GM19452 (cell line): ENCODE measurements around the gene ASAP2.
A peak's percentile ranks its signal among the peaks of the same experiment; 100 is the strongest.

ENCODE experiments used
- ATAC-seq: cut with Tn5 transposase; IDR thresholded peaks from one replicate; pipeline ENCODE4 v1.9.1; 2021; ENCODE audit not compliant: unreplicated experiment

Gene ASAP2

DNA sequence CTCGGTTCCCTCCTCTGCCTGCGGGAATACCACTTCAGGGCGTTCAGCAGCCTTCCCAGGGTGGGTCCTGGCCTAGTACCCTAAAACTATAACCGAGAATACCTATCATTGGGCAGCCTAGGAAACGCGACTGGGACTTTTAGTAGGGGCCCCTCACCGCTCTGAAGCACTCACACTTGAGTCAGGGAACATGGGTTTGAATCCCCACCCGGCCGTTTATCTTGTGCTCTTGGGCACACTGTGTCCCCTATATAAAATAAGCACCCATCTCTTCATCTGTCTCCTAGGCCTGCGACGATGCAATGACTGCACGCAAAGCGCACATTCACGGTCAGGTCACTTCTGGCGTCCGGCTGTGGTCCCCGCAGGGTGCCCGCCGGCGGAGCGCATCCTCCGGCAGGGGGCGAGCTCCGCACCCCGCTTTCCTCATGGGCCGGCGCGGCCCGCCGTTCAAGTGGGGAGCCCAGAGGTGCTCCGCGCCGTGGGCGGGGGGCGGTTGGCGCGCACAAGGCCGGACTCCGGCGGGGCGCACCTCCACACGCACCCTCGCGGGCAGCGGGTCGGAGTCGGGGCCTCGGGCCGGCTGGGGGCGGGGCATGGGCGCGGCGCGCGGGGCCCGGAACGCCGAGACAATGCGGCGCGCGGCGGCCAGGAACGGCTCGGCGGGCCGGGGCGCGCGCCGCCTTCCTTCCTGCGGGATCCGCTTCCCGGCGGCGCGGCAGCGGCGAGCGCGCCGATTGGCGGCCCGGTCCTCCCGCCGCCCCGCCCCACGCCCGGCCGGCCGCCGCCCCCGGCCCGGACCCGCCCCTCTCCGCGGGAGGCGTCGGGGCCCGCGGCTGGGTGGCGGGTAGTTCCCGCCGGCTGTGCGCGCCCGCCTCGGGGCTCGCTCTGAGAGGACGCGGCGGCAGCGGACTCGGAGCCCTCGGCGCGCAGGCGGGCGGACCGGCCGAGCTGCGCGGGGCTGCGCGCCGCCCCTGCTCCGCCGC lies at the start of gene ASAP2:
Gene ASAP2, plus strand, starts transcription at position 850 of the 986 bp plus-strand sequence. CDS start 293 bp downstream, outside the sequence.
- peak; percentile 54 for ATAC-seq

DNA sequence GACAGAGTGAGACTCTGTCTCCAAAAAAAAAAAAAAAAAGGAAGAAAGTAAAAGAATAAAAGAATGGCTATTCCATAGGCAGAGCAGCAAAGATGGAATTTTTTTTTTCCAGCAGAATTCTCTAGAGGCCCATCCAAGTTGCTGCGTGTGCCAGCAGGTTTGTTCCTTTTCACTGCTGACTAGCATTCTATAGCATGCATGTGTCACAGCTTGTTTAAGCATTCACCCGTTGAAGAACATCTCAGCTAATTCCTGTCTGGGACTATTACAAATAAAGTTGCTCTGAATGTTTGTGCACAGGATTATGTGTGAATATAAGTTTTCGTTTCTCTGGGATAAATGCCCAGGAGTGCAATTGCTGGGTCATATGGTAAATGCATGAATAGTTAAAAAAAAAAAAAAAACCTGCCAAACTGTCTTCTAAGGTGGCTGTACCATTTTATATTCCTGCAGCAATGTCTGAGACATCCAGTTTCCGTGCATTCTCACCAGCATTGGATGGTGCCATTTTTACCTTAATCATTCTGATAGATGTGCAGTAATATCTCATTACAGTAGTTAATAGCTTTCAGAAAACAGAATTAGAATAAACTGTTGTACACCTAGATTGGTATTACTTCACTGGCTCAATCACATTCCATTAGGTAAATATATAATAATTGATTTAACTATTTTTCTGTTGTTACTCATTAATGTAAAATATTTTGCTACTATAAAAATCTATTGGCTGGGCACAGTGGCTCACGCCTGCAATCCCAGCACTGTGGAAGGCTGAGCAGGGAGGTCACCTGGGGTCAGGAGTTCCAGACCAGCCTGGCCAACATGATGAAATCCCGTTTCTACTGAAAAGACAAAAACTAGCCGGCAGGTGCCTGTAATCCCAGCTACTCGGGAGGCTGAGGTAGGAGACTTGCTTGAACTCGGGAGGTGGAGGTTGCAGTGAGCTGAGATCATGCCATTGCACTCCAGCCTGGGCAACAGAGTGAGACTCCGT lies 47.5 kb upstream of the ASAP2 start:
- no peak for ATAC-seq

DNA sequence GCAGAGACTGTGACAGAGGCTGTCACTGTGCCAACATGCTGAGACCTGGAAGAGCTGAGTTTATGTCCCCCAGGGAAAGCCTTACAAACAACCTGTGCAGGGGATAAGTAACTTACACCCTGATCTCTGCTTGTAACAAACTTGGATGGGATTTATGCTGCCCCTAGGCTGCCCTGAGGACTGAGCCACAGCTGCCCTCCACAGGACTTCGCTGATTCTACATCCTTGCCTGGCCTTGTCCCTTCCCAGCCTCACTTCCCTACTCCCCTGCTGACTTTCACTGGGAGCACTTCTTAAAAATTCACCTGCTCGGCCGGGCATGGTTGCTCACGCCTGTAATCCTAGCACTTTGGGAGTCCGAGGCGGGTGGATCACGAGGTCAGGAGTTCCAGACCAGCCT lies 45.9 kb upstream of the ASAP2 start:
- no peak for ATAC-seq

DNA sequence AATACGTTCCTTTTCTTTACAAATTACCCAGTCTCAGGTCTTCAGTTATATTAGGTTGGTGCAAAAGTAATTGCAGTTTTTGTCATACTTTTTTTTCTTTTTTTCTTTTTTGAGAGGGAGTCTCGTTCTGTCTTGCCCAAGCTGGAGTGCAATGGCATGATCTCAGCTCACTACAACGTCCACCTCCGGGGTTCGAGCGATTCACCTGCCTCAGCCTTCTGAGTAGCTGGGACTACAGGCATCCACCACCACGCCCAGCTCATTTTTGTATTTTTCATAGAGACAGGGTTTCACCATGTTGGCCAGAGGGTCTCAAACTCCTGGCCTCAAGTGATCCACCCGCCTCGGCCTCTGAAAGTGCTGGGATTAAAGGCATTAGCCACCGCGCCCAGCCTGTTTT lies 43.8 kb upstream of the ASAP2 start:
- ATAC-seq = no peak

DNA sequence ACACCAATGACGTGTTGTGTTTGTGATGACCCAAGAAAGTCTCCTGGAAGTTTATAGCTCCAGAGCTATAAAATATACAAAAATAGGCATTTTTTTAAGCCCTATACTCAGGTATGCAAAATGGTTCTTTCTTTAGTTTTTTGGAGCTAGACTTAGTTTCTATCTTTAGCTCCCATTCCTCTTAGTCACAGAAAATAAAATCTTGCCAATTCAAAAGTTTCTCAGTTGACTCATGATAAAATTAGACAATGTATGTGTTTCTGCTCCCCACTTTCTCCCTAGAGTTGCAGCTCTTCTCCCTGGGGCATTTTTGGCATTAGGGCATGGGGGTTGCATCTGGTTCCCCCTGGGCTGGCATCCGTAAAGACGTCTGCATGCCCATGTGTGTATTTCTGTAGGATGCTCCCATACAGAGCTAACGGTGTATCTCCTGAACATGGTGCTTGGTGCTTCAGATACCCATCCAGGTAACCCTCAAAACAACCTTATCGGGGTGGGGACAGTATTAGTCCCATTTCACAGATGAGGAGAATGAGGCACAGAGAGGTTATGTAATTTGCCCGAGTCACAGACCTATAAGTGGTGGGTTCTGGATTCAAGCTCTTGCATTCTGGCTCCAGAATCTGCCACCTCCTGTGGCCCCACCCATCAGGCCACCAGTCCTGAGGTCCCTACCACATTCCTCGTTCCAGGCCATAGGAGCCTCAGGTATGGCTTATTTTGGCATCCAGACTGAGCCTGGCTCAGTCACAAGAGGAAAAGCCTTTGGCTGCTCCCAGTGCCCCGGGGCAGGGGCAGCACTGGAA lies 43.1 kb upstream of the ASAP2 start:
- ATAC-seq = no peak

DNA sequence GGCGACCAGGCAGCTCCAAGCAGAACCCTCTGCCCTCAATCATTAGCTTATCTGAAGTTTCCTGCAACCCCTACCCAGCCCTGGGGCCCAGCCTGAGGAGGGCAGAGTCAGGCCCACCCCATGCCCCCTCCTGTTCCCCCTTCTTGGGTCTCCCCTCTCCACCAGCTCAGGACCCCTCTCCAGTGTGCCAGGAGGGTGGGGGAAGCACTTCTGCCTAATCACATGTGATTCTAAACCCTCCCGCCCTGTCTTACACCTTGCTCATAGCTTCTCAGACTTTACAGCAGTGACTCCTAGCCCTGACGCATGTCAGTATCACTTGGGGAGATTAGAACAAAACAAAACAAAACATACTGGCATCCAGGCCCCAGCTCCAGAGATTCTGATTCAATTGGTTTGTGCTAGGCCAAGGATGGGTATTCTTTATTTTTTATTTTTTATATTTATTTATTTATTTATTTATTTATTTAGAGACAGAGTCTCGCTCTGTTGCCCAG lies 42.5 kb upstream of the ASAP2 start:
- no peak for ATAC-seq

DNA sequence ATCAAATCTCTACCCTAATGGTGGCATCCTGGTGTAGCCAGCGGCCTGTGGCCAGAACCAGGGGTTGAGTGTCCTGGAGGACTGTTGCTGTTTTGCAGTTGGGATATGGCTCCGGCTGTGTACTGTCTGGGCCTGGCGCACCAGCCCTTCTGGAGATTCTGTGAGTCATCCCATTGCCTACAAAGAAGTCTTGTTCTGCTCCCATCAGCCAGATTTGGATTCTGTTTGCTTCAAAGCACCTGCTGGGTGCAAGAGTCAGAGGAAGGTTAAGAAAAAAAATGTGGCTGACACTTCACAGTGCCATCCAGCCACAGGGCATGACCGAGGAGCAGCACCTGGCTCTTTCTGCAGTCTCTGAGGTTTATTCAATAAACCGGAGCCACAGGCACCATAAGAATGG lies 41.0 kb upstream of the ASAP2 start:
- no peak for ATAC-seq

DNA sequence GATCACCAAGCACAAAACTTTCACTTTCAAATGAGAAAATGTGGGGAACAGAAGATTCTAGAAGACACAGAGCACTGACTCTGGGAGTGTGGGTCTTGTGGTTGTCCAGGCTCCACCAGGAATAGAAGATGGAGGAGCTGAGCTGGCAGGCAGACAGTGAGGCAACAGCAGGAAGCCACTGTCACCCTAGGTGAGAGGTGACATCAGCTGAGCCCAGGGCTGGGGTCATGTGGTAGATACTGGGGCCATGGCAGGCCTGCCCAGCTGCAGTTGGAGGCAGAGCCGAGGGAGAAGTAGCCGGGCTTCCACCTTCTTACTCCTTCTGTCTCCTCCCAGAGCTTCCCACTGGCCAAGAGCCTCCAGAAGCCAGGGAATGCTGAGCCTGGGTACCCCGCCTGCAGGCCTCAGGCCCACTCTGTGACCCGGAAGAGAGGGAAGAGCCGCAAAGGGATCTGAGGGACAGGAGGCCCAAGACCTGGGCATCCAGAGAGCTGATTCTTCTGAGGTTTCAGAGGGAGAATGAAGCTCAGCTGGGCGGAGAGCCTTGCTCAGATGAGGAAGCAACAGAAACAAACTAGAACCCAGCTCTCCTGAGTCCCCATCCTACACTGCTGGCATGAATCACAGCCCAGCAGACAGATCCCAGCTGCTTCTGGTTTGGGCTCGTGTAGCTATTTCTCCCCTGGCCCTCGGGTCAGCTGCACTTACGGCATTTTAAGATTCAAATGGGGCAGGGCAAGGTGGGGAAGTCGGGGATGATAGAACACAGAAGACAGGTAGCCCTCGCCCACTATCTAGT lies 39.8 kb upstream of the ASAP2 start:
- no peak for ATAC-seq

DNA sequence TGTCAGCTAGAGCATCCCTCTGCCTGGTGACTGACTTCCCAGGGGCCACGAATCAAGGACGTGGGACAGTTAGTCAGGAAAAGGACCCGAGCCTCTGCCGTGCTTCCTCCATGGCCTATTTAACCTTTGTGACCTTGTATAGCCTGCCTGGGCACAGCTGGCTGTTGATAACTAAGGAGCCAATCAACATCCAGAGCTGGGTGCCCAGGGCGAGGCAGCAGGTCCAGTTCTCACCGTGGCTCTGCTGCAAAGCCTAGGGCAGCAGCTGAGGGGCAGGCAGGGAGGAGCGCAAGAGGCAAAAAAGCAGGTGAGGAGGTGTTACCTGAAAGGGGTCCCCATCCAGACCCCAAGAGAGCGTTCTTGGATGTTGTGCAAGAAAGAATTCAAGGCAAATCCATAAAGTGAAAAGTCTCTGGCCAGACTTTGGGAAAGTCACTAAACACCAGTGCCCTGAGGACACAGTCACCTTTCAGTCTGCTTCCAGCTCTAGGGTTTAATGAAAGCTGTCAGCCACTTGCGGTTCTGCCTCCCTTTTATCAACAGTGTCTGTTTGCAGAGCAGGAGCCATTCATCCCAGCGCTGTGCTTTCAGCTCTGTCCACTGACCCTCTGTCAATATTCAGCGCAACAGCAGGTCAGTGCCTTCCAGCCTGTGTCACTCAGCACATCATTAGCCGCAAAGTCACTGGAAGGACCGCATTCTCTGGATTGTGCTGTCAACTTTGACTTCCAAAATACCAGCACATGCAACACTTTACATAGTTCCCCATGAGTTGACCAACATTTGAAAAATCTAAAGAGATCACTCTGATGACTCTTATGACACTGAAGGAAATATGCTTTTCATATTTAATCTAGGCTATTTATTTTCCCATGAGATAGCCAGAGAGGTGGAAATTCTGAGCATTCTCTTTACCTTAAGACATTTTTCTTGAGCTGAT lies 38.6 kb upstream of the ASAP2 start:
- no peak for ATAC-seq

DNA sequence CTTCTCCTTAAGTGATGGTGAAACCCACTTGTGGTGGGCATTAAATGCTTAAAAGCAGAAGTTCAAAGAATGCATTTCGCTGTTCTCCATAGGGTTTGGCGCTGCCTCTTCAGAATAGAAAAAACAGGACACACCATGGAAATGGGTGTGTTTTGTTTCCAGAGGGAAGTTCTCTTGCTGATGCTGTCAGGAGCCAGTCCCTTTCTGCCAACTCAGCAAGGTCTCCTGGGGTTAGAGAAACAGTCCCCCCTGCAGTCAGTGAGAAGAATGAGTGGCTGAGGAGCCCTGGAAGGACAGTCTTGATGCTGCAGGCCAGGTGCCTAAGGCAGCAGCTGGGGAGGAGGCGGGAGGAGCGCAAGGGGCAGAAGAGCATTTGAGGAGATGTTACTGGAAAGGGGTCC lies 37.8 kb upstream of the ASAP2 start:
- ATAC-seq = no peak

DNA sequence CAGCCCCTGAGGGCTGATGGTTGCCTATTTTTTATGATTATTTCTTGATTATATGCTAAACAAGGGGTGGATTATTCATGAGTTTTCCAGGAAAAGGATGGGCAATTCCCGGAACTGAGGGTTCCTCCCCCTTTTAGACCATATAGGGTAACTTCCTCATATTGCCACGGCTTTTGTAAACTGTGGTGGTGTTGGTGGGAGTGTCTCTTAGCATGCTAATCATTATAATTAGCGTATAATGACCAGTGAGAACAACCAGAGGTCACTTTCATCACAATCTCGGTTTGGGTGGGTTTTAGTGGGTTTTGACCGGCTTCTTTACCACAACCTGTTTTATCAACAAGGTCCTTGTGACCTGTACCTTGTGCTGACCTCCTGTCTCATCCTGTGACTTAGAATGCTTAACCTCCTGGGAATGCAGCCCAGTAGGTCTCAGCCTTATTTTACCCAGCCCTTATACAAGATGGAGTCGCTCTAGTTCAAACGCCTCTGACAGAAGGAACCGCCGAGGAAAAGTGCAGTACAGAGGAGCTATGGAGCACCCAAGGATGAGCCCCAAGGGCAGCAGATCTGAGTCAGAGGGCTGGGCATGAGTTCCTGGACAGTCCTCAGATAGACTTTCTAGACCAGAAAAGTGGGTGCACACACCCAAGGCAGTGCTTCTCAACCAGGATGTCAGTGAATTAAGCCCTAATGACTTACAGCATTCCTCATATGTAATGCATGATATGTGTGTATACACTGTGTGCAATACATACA lies 37.1 kb upstream of the ASAP2 start:
- ATAC-seq = no peak

DNA sequence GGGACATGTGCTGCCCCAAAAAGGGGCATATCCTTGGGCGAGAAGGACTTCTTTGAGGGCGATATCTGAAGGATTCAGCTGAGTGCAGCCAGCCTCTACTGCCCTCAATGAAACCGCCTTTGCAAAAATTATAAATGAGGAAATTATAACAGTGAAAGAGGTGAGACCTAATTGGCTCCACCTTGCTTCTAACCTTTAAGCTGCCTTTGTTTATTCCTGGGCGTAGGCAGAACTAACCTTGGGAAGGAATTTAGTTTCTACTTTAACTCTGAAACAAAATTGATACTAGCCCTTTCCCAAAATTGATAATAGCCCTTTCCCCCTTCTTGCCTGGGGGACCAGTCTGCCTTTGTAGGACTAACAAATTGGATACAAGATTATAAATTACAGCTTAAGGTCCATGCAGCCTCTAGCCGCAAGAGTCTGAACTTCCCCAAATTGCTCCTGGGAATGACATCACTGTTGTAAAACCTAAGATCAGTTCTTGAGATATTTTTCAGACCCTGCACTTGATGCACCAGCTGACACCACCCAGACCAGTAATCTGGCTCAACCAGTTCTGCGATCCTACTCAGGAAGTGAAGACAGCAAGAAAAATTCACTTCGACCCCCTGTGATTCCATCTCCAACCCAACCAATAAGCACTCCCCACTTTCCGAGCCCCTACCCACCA lies 36.0 kb upstream of the ASAP2 start:
- no peak for ATAC-seq

DNA sequence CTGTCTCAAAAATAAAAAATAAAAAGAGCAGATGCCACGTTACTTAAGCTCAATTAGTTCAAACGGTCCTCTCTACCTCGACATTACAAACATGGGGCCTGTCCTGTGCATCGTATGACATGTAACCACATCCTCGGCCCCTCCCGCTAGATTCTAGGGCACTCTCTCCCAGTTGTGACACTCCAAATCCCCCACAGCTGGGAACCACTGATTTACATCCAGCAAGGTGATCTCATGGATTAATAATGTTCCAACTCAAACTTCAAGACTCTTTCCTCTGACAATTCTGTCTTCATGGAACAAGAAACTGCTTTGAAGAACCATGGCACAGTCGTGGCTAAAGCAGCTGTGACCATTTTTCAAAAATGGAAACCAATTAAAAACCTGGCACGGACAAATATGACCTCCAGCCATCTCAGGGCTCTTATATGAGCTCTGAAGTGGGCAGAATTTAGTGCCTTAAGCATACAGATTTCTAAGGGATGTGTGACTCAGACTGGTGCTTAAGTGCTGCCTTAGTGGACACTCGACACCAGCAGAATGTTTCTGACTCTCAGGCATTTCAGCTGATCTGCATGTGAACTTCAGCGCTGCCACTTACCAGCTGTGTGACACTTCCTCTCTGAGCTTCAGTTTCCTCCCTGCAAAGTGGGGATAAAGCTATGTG lies 31.7 kb upstream of the ASAP2 start:
- ATAC-seq = no peak

DNA sequence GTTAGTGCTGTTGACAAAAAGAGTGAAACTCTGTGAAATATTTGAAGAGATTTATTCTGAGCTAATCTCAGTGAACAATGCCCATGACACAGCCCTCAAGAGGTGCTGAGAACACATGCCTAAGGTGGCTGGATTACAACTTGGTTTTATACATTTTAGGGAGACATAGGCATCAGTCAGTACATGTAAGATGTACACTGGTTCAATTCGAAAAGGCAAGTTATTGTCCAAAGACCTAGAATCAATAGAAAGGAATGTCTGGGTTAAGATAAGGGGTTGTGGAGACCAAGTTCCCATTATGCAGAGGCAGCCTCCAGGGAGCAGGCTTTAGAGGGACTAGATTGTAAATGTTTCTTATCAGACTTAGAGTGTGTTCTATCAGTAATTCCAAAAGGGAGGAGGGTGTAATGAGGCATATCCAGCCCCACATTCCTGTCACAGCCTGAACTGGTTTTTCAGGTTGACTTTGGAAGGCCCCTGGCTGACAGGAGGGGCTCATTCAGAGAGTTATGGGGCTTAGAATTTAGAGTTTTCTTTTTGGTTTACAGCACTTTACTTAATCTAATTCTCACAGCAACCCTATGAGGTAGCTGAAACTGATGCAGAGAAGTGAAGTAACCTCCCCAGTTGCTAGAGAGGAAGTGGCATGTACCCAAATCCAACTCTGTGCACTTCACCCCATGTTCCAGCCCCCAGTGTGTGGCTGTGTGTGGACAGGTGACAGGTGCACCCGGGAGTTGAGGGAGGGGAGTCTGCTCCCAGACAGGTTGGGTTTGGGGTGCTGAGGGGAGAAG lies 28.3 kb upstream of the ASAP2 start:
- no peak for ATAC-seq

DNA sequence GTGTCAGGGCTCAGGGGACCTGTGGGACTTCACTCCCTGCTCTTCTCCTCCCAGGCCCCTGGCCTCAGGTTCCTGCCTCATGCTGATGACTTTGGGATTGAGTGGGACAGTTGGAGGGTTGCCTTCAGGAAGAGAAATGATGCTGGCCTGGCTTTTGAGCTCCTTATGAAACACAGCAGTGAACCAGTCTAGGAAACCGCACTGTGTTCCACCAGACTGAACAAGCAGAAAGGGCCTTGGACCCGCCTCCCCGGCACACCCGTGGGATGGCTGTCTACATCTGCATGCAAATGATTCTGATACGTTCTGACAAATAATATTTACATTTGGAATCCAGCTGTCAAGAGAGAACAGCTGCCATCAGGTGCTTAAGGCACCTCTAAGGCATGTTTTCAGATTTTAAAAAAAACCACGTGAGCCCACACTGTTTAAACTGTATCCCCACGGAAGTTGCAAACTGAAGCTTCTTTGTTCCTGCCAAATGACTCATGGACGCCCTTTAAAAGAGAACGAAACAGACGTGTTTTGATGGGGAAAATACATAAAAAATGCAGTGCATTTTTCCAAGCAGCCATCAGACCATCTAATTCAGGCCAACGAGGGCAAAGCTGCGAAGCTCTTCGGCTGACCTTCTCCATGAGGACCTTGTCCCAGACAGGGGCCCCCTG lies 27.6 kb upstream of the ASAP2 start:
- no peak for ATAC-seq
